Measurements from ENCODE around the gene PHC2. TPM values are rescaled to one million over a fixed set of nuclear protein-coding genes. Genes with fewer than 3 reads are reported as not detected.

PHC2 gene
- total and polyA plus RNA-seq, 9 of the 15 experiments (the other 6 are each of a cell fraction or from before 2014, with no cell fraction given), result 3.1 to 67.6 (median 34.6) TPM

DNA sequence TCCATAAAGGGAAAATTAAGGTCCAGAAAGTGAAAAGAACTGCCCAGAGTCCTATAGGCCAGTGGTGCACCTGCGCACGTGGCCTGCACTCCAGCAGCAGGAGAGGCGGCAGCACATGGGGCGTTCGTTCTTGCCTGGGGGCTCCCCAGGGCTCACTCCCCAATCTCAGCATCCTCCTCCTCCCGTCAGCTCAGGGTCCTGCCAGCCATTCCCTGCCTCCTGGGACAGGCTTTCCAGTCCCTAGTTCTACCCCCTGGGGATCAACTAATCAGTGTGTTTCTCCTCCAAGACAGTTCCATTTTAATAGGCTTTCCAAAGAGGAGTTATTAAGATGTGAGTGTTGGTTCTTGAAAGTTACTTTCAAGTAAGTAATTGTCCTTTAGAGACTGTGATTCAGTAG is 108.8 kb downstream of the PHC2 start:
- no peak for ATAC-seq
- TF ChIP-seq, protein P1, sequence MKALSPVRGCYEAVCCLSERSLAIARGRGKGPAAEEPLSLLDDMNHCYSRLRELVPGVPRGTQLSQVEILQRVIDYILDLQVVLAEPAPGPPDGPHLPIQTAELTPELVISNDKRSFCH (CRISPR knock-in tag; IDR thresholded peaks at IDR 0.05), result no peak
- TF ChIP-seq, protein P1 (tag; IDR thresholded peaks at IDR 0.05), result no peak
- TF ChIP-seq SRSF3 (IDR thresholded peaks at IDR 0.05; ENCODE audit: insufficient read depth, low read length) (no peak), SREBF2 (CRISPR knock-in tag; IDR thresholded peaks at IDR 0.05) (no peak), SNRNP70 (optimal IDR thresholded peaks at IDR 0.05; ENCODE audit: low read depth, low read length) (no peak), EWSR1 (IDR thresholded peaks at IDR 0.05; ENCODE audit: borderline replicate concordance, low read depth, partially characterized antibody) (no peak), NR1H2 (CRISPR knock-in tag; IDR thresholded peaks at IDR 0.05) (no peak), TEAD1 (CRISPR knock-in tag; IDR thresholded peaks at IDR 0.05) (no peak), U2AF1 (optimal IDR thresholded peaks at IDR 0.05; ENCODE audit: low read depth, low read length) (no peak), ZNF668 (CRISPR knock-in tag; IDR thresholded peaks at IDR 0.05) (no peak)
- TF ChIP-seq, protein P2, sequence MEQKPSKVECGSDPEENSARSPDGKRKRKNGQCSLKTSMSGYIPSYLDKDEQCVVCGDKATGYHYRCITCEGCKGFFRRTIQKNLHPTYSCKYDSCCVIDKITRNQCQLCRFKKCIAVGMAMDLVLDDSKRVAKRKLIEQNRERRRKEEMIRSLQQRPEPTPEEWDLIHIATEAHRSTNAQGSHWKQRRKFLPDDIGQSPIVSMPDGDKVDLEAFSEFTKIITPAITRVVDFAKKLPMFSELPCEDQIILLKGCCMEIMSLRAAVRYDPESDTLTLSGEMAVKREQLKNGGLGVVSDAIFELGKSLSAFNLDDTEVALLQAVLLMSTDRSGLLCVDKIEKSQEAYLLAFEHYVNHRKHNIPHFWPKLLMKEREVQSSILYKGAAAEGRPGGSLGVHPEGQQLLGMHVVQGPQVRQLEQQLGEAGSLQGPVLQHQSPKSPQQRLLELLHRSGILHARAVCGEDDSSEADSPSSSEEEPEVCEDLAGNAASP (IDR thresholded peaks at IDR 0.05), result no peak
- TF ChIP-seq, protein P3, sequence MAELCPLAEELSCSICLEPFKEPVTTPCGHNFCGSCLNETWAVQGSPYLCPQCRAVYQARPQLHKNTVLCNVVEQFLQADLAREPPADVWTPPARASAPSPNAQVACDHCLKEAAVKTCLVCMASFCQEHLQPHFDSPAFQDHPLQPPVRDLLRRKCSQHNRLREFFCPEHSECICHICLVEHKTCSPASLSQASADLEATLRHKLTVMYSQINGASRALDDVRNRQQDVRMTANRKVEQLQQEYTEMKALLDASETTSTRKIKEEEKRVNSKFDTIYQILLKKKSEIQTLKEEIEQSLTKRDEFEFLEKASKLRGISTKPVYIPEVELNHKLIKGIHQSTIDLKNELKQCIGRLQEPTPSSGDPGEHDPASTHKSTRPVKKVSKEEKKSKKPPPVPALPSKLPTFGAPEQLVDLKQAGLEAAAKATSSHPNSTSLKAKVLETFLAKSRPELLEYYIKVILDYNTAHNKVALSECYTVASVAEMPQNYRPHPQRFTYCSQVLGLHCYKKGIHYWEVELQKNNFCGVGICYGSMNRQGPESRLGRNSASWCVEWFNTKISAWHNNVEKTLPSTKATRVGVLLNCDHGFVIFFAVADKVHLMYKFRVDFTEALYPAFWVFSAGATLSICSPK (IDR thresholded peaks at IDR 0.05; ENCODE audit: borderline replicate concordance), result no peak
- TF ChIP-seq, protein P4, sequence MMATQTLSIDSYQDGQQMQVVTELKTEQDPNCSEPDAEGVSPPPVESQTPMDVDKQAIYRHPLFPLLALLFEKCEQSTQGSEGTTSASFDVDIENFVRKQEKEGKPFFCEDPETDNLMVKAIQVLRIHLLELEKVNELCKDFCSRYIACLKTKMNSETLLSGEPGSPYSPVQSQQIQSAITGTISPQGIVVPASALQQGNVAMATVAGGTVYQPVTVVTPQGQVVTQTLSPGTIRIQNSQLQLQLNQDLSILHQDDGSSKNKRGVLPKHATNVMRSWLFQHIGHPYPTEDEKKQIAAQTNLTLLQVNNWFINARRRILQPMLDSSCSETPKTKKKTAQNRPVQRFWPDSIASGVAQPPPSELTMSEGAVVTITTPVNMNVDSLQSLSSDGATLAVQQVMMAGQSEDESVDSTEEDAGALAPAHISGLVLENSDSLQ (IDR thresholded peaks at IDR 0.05), result no peak
- CTCF ChIA-PET (ENCODE audit: low intra/inter-chr PET ratio), result no interaction called here

More for the DNA sequence above, 108.8 kb downstream of the PHC2 start:
- no peak for FAIRE-seq
- Histone ChIP-seq H3K27me3 (ENCODE audit: control insufficient read depth in 2 of 2, insufficient read depth in 2 of 2, low read length in 2 of 2) (peaks cover 20 to 34% of the 10 kb centered on the region in 2 experiments), H3K4me2 (ENCODE audit: insufficient read depth, low read length) (no peak overlapping the region), H3K4me1 (replicated peaks in 1 of 2; ENCODE audit: control insufficient read depth in 2 of 2, insufficient read depth in 2 of 2, low read length in 2 of 2) (no peaks in the 10 kb centered on the region), H4K20me1 (replicated peaks; ENCODE audit: control insufficient read depth, insufficient read depth, low read length) (peaks cover 12% of the 10 kb centered on the region; the same call in 1 of the 2 replicates), H3K79me2 (ENCODE audit: control insufficient read depth, insufficient read depth, low read length) (no peaks in the 10 kb centered on the region), H3K27ac (ENCODE audit: extremely low read depth, low read depth, low read length) (no peak overlapping the region), H3K9me3 (replicated peaks; ENCODE audit: control insufficient read depth, insufficient read depth, low read depth, low read length) (no peaks in the 10 kb centered on the region), H2AFZ (ENCODE audit: low read depth, low read length) (no peak overlapping the region), H3K9ac (ENCODE audit: insufficient read depth in 1 of 2, low read depth in 2 of 2, low read length in 2 of 2) (no peak overlapping the region), H3K4me3 (no peak overlapping the region), H3K9me1 (ENCODE audit: control insufficient read depth, insufficient read depth, low read length) (no peaks in the 10 kb centered on the region), H3K36me3 (ENCODE audit: control insufficient read depth, insufficient read depth, low read length) (peaks cover 42% of the 10 kb centered on the region; the same call in 2 of the 3 replicates)
- intact Hi-C loops (cut with micrococcal nuclease), result no loop called here
- in situ Hi-C loops (cut with MboI), result no loop called here
- DNase-seq (ENCODE audit: extremely low read depth in 1 of 4, low spot score in 3 of 4), result no peak
- no TSS peak for BruUV-seq (replicated peaks)
- 58% methylated on average over 4 of the region's 6 CpGs for WGBS (ENCODE audit: insufficient coverage, low coverage, missing lambda C conversion rate)
- POLR2A ChIA-PET, result interaction anchor here (1.0 to 1.3 kb wide), 2 partner anchors 8 to 9 kb away, joined by 3 to 5 read pairs; no protein-coding TSS in a partner anchor

All from K562 (cell line).